Thyroid gland (tissue), 4 donors: Measurements from ENCODE around the gene TLE5. TPM values are rescaled to one million over a fixed set of nuclear protein-coding genes. Genes with fewer than 3 reads are reported as not detected.

ENCODE experiments used
- DNase-seq, 2 donors: peaks; one replicate each; pipeline ENCODE4 v3.0.0-alpha.2; 2019
- H3K27ac ChIP-seq, 3 donors: fragments of 200-600 bp; sonication (generic); 1 replicate in 2 of 3; 2 replicates in 1 of 3; pipeline ENCODE4 v1.5.1; 2016 to 2019; ENCODE audit warnings: mild to moderate bottlenecking in 1 of 3, moderate library complexity in 1 of 3
- H3K27me3 ChIP-seq: fragments of 200-600 bp; sonication (generic); one replicate; pipeline ENCODE4 v1.5.1; 2019
- H3K36me3 ChIP-seq, 2 donors: fragments of 200-600 bp; sonication (generic); one replicate each; pipeline ENCODE4 v1.5.1; 2016 to 2019
- H3K4me1 ChIP-seq, 2 donors: fragments of 200-600 bp; sonication (generic); one replicate each; pipeline ENCODE4 v1.5.1; 2017 to 2019
- H3K4me3 ChIP-seq, 3 donors: fragments of 200-600 bp; sonication (generic); replicated peaks in 1 of 3; 1 replicate in 2 of 3; 2 replicates in 1 of 3; pipeline ENCODE4 v1.5.1; 2016; ENCODE audit warnings: mild to moderate bottlenecking in 1 of 3
- H3K9me3 ChIP-seq: fragments of 200-600 bp; sonication (generic); one replicate; pipeline ENCODE4 v1.5.1; 2017
- CTCF ChIP-seq, 6 experiments: fragments of 200-600 bp in 3 of 6; fragments of 450-650 bp in 3 of 6; sonication (generic) in 3 of 6; IDR thresholded peaks; one replicate each; pipeline ENCODE4 v1.5.1; 2016 to 2019; ENCODE audit warnings: antibody characterized with exemption in 6 of 6, mild to moderate bottlenecking in 2 of 6, inconsistent platforms in 1 of 6, moderate library complexity in 1 of 6
- POLR2A ChIP-seq, 2 donors: fragments of 450-650 bp; IDR thresholded peaks; one replicate each; pipeline ENCODE4 v1.6.1; 2017; ENCODE audit warnings: antibody characterized with exemption in 2 of 2, mild to moderate bottlenecking in 2 of 2, moderate library complexity in 1 of 2
- WGBS, 2 donors: methylation state at CpG; one replicate each; pipeline ENCODE4 v1.1.5; 2017; 5-methylcytosine and 5-hydroxymethylcytosine counted together
- intact Hi-C: fragments of 100-400 bp; cut with DNase I; formaldehyde crosslinking; loops from one replicate; pipeline ENCODE4 v1.15.1; 2023
- total RNA-seq, 4 donors: library from RNA; depleted of rRNA; stranded (reverse); fragments of >200 nt; gene quantifications; one replicate each; pipeline ENCODE4 v1.2.3, GENCODE V29; 2016

TLE5 gene
- total RNA-seq, 4 donors from 2014 or later, result 398 to 892 (median 498) TPM

DNA sequence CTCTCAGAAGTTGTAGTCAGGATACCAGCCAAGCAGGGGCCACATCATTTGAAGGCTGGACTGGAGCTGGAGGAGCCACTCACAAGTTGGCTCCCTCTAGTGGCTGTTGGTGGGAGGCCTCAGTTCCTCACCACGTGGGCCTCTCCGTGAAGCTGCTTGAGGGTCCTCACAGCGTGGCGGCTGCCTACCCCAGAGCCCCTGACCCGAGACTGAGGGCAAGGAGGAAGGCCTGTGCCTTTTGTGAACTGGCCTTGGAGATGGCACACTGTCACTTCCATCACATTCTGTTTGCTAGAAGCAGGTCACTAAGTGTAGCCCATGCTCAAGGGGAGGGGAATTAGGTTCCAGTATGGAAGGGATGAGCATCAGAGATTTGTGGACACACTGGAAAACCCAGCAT is 46.5 kb upstream of the TLE5 start:
- peaks cover 5 to 8% of the 10 kb centered on the region in 2 donors for H3K36me3 ChIP-seq
- TF ChIP-seq POLR2A (IDR thresholded peaks at IDR 0.05) (no peak), CTCF (IDR thresholded peaks at IDR 0.05) (peak; percentile 55 to 80 (median 66))
- DNase-seq, result peak; percentile 62 to 66
- no peak overlapping the region for H3K4me3 ChIP-seq
- 10 to 18% methylated on average over 2 to 4 of the region's 5 CpGs for WGBS, 2 donors
- H3K4me1 ChIP-seq, result peaks cover 36 to 53% of the 10 kb centered on the region in 2 donors
- H3K27me3 ChIP-seq, result no peaks in the 10 kb centered on the region
- H3K27ac ChIP-seq, result peak overlapping the region in 2 of 3 donors; percentile 76 to 88
- intact Hi-C loops, result loop anchor here (5.0 kb wide), 2 partner anchors 76 to 156 kb away; no protein-coding TSS in a partner anchor
- no peaks in the 10 kb centered on the region for H3K9me3 ChIP-seq

DNA sequence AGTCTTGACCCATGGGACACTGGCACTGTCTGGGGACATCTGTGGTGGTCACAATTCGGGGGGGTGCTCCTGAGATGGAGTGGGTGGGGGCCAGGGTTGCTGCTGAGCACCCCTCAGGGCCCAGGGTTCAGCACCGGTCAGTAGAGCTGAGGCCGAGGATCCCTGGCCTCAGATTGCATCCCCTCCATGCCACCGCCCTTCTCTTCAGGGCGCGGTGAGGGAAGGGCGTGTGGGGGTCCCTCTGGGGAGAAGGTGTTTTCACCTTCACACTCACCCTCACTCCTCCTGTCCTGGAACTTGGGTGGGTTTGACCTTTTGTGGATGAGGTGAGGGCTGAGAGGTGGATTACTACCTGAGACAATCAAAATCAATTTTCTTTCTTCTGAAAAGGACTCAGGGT is 45.4 kb upstream of the TLE5 start:
- no peak for DNase-seq
- Histone ChIP-seq H3K4me3 (no peak overlapping the region), H3K27me3 (no peaks in the 10 kb centered on the region), H3K36me3 (peaks cover 0 to 5% of the 10 kb centered on the region in 2 donors), H3K4me1 (peaks cover 39 to 56% of the 10 kb centered on the region in 2 donors), H3K9me3 (no peaks in the 10 kb centered on the region), H3K27ac (peak overlapping the region; percentile 62 to 88 (median 76))
- intact Hi-C loops, result loop anchor here (5.0 kb wide), 2 partner anchors 75 to 155 kb away; no protein-coding TSS in a partner anchor
- TF ChIP-seq POLR2A (IDR thresholded peaks at IDR 0.05) (no peak), CTCF (IDR thresholded peaks at IDR 0.05) (no peak)
- 85 to 88% methylated on average over 4 to 7 of the region's 7 CpGs for WGBS, 2 donors

GRCh38 chr19:3106509-3107141 is 44.3 kb upstream of the TLE5 start:
- no peak for DNase-seq
- 89 to 93% methylated on average over 13 to 17 of the region's 17 CpGs for WGBS, 2 donors
- no peak for TF ChIP-seq POLR2A (IDR thresholded peaks at IDR 0.05)
- TF ChIP-seq CTCF (IDR thresholded peaks at IDR 0.05), result no peak
- no peaks in the 10 kb centered on the region for H3K27me3 ChIP-seq
- intact Hi-C loops, result loop anchor here (5.0 kb wide), 2 partner anchors 74 to 154 kb away; no protein-coding TSS in a partner anchor
- peaks cover 39 to 56% of the 10 kb centered on the region in 2 donors for H3K4me1 ChIP-seq
- no peaks in the 10 kb centered on the region for H3K9me3 ChIP-seq
- H3K36me3 ChIP-seq, result peaks cover 0 to 3% of the 10 kb centered on the region in 2 donors
- H3K27ac ChIP-seq, result peak overlapping the region in 2 of 3 donors; percentile 49 to 88
- no peak overlapping the region for H3K4me3 ChIP-seq

DNA sequence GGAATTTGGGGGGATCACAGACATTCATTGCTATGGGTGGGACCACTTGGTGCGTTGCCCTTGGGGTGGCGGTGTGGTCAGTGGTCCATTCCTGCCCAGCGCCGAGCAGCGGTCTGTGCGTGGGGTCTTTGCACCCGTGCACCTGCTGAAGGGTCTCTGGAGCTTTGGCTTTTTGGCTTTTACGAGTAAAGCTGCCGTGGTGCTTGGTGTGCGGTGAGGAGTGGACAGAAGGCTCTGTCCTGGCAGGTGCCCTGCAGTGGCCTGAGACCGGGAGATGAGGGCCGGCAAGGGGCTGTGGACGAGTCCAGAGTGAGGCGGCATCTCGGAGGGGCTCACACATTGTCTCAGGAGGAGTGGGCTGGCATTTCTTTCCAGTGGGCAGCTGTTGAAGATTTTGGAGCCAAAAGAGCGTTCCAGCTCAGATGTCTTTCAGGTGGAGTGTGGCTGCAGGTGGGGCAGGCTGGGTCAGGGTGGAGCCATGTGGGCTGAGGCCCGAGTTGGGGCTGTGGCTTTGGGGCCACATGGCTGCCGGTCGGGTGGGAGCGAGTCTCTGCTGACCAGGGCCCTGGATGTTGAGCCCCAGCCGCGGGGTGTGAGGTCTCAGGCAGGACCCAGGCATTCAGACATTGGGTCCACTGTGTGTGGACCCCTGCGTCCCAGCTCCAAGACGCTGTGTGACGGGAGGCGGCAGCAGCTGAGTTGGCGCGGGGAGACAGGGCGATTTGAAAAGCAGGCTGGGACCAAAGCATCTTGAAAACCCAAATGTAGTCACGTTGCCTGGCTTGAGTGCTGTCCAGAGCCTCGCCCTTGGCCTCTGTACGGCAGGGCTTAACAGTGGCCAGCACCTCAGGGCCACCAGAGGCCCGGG is 43.6 kb upstream of the TLE5 start:
- WGBS, 2 donors, result 62 to 63% methylated on average over 14 to 26 of the region's 33 CpGs
- Histone ChIP-seq H3K4me1 (peaks cover 39 to 56% of the 10 kb centered on the region in 2 donors), H3K27me3 (no peaks in the 10 kb centered on the region), H3K4me3 (no peak overlapping the region), H3K9me3 (no peaks in the 10 kb centered on the region), H3K36me3 (no peaks in the 10 kb centered on the region), H3K27ac (peak overlapping the region; percentile 21 to 88 (median 49))
- intact Hi-C loops, result loop anchor here (2.0 to 5.0 kb wide), 3 partner anchors 31 to 154 kb away; no protein-coding TSS in a partner anchor
- peak; percentile 36 to 51 for DNase-seq
- TF ChIP-seq POLR2A (IDR thresholded peaks at IDR 0.05) (no peak), CTCF (IDR thresholded peaks at IDR 0.05) (no peak)
